Panc1 (cell line): ENCODE results near the gene PRRT1B. TPM values are rescaled to one million over a fixed set of nuclear protein-coding genes. Genes with fewer than 3 reads are reported as not detected.

Experiments
- ATAC-seq: fragments of 200-7000 bp; cut with Tn5 transposase; 2 replicates; pipeline ENCODE4 v1.9.1; 2020; ENCODE audit warnings: mild to moderate bottlenecking, moderate library complexity
- BruUV-seq: library from RNA; stranded (reverse); fragments of 400-500 nt; replicated peaks from 2 replicates; lab custom pipeline; 2021; lab: Mats Ljungman, UMichigan
- CTCF ChIA-PET: fragments of 300-600 bp; sonication (Branson Sonifier 250); formaldehyde crosslinking; loops from one replicate; lab custom pipeline; 2022; ENCODE audit warnings: antibody characterized with exemption; lab: Charles Lee
- POLR2A ChIA-PET: fragments of 300-600 bp; sonication (Branson Sonifier 250); formaldehyde crosslinking; loops from one replicate; lab custom pipeline; 2022; ENCODE audit warnings: antibody characterized with exemption; lab: Charles Lee
- DNase-seq: peaks from one replicate; pipeline ENCODE4 v3.0.0-alpha.2; 2010; ENCODE audit warnings: low read depth, low spot score
- H3K27ac ChIP-seq: 2 replicates; pipeline ENCODE4 v1.5.1; 2011; ENCODE audit warnings: mild to moderate bottlenecking, low read length, inconsistent platforms
- H3K27me3 ChIP-seq: fragments of 200-500 bp; sonication (Bioruptor generic); 2 replicates; pipeline ENCODE4 v1.6.0; 2014; ENCODE audit warnings: low read length, inconsistent platforms; ENCODE audit not compliant: control insufficient read depth, insufficient read depth
- H3K36me3 ChIP-seq: fragments of 200-500 bp; sonication (Bioruptor generic); 2 replicates; pipeline ENCODE4 v1.5.1; 2014; ENCODE audit warnings: inconsistent platforms, mild to moderate bottlenecking, low read length, moderate library complexity; ENCODE audit not compliant: control insufficient read depth, insufficient read depth
- H3K4me1 ChIP-seq: 2 replicates; pipeline ENCODE4 v1.5.1; 2011; ENCODE audit warnings: inconsistent platforms, mild to moderate bottlenecking, low read length, moderate library complexity; ENCODE audit not compliant: control insufficient read depth, insufficient read depth
- H3K4me3 ChIP-seq, 2 experiments: 2 replicates each; pipeline ENCODE4 v1.5.1; 2011 to 2012; ENCODE audit warnings: low read depth in 2 of 2, low read length in 2 of 2, mild to moderate bottlenecking in 2 of 2, inconsistent platforms in 1 of 2, moderate library complexity in 1 of 2
- H3K9me3 ChIP-seq: fragments of 200-500 bp; sonication (Bioruptor generic); 2 replicates; pipeline ENCODE4 v1.5.1; 2014; ENCODE audit warnings: low read depth, mild to moderate bottlenecking, inconsistent platforms, low read length, moderate library complexity; ENCODE audit not compliant: control insufficient read depth, insufficient read depth
- POLR2AphosphoS5 ChIP-seq: IDR thresholded peaks from 2 replicates; pipeline ENCODE4 v1.6.1; 2012; ENCODE audit warnings: mild to moderate bottlenecking, low read depth, low read length, moderate library complexity
- REST ChIP-seq, 2 experiments: IDR thresholded peaks; 2 replicates each; pipeline ENCODE4 v1.6.1; 2011 to 2012; ENCODE audit warnings: low read depth in 2 of 2, control low read depth in 1 of 2, low read length in 1 of 2, mild to moderate bottlenecking in 1 of 2, moderate library complexity in 1 of 2; ENCODE audit not compliant: insufficient read depth in 1 of 2
- SIN3A ChIP-seq: IDR thresholded peaks from 2 replicates; pipeline ENCODE4 v1.6.1; 2012; ENCODE audit warnings: low read depth, mild to moderate bottlenecking, low read length, moderate library complexity, borderline replicate concordance; ENCODE audit not compliant: insufficient read depth
- TCF7L2 ChIP-seq: IDR thresholded peaks from 2 replicates; pipeline ENCODE4 v1.6.1; 2011; ENCODE audit warnings: mild to moderate bottlenecking, low read depth, low read length, inconsistent platforms
- in situ Hi-C: cut with HindIII; loops from 2 replicates; pipeline ENCODE4 v1.10.0; 2016; ENCODE audit warnings: low sequenced_read_pairs, low pct_unique_long_range_greater_than_20kb
- intact Hi-C: fragments of 100-400 bp; cut with micrococcal nuclease; formaldehyde crosslinking; loops from one replicate; pipeline ENCODE4 v1.10.0; 2022; ENCODE audit not compliant: unreplicated experiment
- total RNA-seq: library from RNA; stranded (reverse); gene quantifications from one replicate; pipeline ENCODE4 v1.2.1, GENCODE V29; 2021; ENCODE audit not compliant: unreplicated experiment
- TF ChIP-seq, protein P1 (sequence below): fragments of 450-650 bp; IDR thresholded peaks from 2 replicates; pipeline ENCODE4 v1.5.1; 2017; ENCODE audit warnings: mild to moderate bottlenecking

Gene PRRT1B
- total RNA-seq, 1 experiment from 2014 or later: 1.1 TPM

DNA sequence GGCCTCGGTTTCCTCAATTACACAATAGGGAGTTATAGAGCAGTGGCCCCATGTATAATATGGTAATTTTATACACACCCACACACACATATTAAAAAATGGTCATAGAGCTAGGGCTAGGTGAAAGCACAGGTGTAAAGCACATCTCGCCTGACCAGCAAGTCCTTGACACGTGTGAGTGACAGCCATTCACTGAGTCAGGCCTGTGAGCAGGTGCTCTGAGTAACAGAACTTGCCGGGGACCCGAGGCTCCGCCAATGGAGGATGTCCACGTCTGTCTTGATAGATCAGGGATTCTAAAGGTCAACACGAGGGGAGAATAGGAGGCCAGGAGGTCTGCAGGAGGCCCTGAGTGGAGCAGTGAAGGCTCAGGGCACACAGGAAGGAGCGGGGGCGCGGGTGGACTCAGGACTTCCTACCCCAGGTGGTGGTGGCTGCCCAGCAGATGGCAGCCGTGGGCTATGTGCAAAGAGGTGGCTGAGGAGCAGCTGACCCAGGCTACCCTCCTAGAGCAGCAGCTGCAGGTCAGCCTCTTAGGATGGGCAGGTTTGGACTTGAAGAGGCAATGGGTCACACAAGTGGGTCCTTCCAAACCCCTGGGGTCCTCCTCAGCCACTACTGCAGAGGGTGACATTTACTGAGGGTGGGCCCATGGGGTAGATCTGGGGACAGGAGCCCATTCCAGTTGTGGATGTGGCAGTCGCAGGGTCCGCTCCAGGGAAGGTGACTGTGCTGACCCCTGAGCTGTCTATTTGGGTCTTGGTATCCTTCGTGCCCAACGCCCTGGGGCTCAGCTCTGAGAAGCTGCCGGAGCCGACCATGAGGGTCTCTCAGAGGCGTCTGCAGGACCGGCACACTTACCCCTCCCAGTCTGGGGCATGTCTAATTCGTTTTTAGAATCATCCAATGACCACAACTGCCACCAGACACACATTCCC, 45.9 kb downstream of the PRRT1B start:
- in situ Hi-C loops: no loop called here
- POLR2A ChIA-PET: no interaction called here

DNA sequence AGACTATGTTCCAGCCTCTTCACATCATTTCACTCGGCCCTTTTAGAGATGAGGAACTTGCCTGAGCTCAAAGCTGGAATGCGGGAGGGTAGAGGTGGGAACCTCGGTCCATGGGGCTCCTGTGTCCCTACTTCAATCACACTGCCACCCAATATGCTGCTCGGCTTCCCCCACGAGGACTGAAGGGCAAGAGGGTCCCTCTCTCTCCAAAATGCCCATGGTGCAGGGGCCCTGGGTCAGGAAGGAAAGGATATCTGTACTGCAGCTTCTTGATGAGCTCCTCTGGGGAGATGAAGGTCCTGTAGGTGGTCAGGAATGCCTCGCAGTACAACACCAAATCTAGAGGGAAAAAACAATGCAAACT, 46.5 kb downstream of the PRRT1B start:
- intact Hi-C loops (loop anchor here (5.0 kb wide), 1 partner anchor 150 kb away; the partner anchor contains the start of gene RAPGEF1), in situ Hi-C loops (no loop called here)
- Histone ChIP-seq H3K36me3 (no peaks in the 10 kb centered on the region), H3K27ac (no peak overlapping the region), H3K4me3 (no peak overlapping the region), H3K27me3 (no peaks in the 10 kb centered on the region), H3K9me3 (no peaks in the 10 kb centered on the region), H3K4me1 (no peaks in the 10 kb centered on the region; the same call in 1 of the 2 replicates)
- ATAC-seq: no peak
- TF ChIP-seq REST (IDR thresholded peaks at IDR 0.05; ENCODE audit: insufficient read depth in 1 of 2, low read depth in 2 of 2, low read length in 1 of 2) (no peak), POLR2AphosphoS5 (no peak), SIN3A (no peak), TCF7L2 (no peak)
- TF ChIP-seq, protein P1, sequence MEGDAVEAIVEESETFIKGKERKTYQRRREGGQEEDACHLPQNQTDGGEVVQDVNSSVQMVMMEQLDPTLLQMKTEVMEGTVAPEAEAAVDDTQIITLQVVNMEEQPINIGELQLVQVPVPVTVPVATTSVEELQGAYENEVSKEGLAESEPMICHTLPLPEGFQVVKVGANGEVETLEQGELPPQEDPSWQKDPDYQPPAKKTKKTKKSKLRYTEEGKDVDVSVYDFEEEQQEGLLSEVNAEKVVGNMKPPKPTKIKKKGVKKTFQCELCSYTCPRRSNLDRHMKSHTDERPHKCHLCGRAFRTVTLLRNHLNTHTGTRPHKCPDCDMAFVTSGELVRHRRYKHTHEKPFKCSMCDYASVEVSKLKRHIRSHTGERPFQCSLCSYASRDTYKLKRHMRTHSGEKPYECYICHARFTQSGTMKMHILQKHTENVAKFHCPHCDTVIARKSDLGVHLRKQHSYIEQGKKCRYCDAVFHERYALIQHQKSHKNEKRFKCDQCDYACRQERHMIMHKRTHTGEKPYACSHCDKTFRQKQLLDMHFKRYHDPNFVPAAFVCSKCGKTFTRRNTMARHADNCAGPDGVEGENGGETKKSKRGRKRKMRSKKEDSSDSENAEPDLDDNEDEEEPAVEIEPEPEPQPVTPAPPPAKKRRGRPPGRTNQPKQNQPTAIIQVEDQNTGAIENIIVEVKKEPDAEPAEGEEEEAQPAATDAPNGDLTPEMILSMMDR: no peak
- no TSS peak for BruUV-seq
- DNase-seq: no peak
- ChIA-PET CTCF (no interaction called here), POLR2A (no interaction called here)

More for the DNA sequence above, 45.9 kb downstream of the PRRT1B start:
- ATAC-seq: peak; percentile 94
- Histone ChIP-seq H3K27me3 (no peaks in the 10 kb centered on the region), H3K4me3 (no peak overlapping the region), H3K36me3 (no peaks in the 10 kb centered on the region), H3K27ac (no peak overlapping the region), H3K9me3 (no peaks in the 10 kb centered on the region), H3K4me1 (no peaks in the 10 kb centered on the region; the same call in 1 of the 2 replicates)
- intact Hi-C loops: loop anchor here (5.0 kb wide), 1 partner anchor 151 kb away; the partner anchor contains the start of gene RAPGEF1
- BruUV-seq: no TSS peak
- CTCF ChIA-PET: no interaction called here
- TF ChIP-seq, protein P1: peak; percentile 88
- no peak for TF ChIP-seq SIN3A
- DNase-seq: peak; percentile 38
